Body of pancreas (tissue), 4 donors: ENCODE results near the gene CLSTN2. TPM values are rescaled to one million over a fixed set of nuclear protein-coding genes. Genes with fewer than 3 reads are reported as not detected.

Source experiments
- ATAC-seq: fragments of 150-250 bp; one replicate; pipeline ENCODE4 v1.9.1; 2016
- DNase-seq, 4 donors: peaks; one replicate each; pipeline ENCODE4 v3.0.0-alpha.2; 2019
- H3K27ac ChIP-seq, 4 donors: fragments of 200-600 bp; sonication (generic); 1 replicate in 3 of 4; 2 replicates in 1 of 4; pipeline versions ENCODE4 v1.5.1 to v1.6.1; 2016 to 2019; ENCODE audit warnings: mild to moderate bottlenecking in 1 of 4, mixed read lengths in 1 of 4, moderate library complexity in 1 of 4
- H3K27me3 ChIP-seq, 2 donors: fragments of 200-600 bp; sonication (generic); one replicate each; pipeline ENCODE4 v1.6.0; 2016; ENCODE audit warnings: mild to moderate bottlenecking in 1 of 2
- H3K36me3 ChIP-seq, 2 donors: fragments of 200-600 bp; sonication (generic); replicated peaks in 1 of 2; 2 replicates each; pipeline ENCODE4 v1.5.1; 2016; ENCODE audit warnings: low read depth in 2 of 2; ENCODE audit not compliant: insufficient read depth in 1 of 2
- H3K4me1 ChIP-seq: fragments of 200-600 bp; sonication (generic); one replicate; pipeline ENCODE4 v1.6.0; 2016
- H3K4me3 ChIP-seq, 2 donors: fragments of 200-600 bp; sonication (generic); 1 replicate in 1 of 2; 2 replicates in 1 of 2; pipeline ENCODE4 v1.5.1; 2016 to 2019
- H3K9me3 ChIP-seq, 3 donors: fragments of 200-600 bp; sonication (generic); 1 replicate in 2 of 3; 2 replicates in 1 of 3; pipeline ENCODE4 v1.5.1; 2016
- POLR2A ChIP-seq, 3 donors: fragments of 450-650 bp; IDR thresholded peaks; one replicate each; pipeline ENCODE4 v1.6.1; 2016; ENCODE audit warnings: antibody characterized with exemption in 3 of 3, mild to moderate bottlenecking in 2 of 3
- WGBS, 2 donors: methylation state at CpG; one replicate each; pipeline ENCODE4 v1.1.5; 2017; 5-methylcytosine and 5-hydroxymethylcytosine counted together
- intact Hi-C: fragments of 100-400 bp; cut with DNase I; formaldehyde crosslinking; loops from one replicate; pipeline ENCODE4 v1.15.1; 2023
- total RNA-seq, 2 donors: library from RNA; depleted of rRNA; stranded (reverse); fragments of >200 nt; gene quantifications; one replicate each; pipeline ENCODE4 v1.1.0, GENCODE V29; 2016
- TF ChIP-seq, protein P1 (sequence below), 7 experiments: fragments of 450-650 bp in 4 of 7; fragments of 200-600 bp in 3 of 7; sonication (generic) in 3 of 7; IDR thresholded peaks; one replicate each; pipeline ENCODE4 v1.5.1; 2016 to 2019; ENCODE audit warnings: antibody characterized with exemption in 7 of 7

Gene CLSTN2
- total RNA-seq, 2 donors from 2014 or later: 14.5 to 14.8 TPM

DNA sequence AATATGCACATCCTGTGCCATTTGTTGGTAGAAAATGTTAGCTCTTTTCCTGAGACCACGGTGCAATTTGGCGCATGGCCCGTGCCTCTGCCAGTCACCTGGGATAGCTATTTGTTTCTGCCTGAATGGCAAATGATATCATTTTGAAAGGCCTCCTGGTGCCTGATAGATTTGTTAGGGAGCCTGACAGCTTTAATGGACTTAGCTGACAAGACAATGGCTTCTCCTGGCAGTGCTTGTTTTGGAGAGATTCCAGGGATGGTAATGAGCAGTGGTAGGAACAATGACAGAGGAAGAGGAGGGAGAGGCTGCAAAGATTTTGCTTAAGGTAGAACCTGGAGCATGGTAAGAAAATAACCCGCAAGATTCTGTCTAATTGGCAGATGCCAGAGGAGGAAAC lies 268.5 kb downstream of the CLSTN2 start:
- no peak for TF ChIP-seq POLR2A (IDR thresholded peaks at IDR 0.05)
- TF ChIP-seq, protein P1, sequence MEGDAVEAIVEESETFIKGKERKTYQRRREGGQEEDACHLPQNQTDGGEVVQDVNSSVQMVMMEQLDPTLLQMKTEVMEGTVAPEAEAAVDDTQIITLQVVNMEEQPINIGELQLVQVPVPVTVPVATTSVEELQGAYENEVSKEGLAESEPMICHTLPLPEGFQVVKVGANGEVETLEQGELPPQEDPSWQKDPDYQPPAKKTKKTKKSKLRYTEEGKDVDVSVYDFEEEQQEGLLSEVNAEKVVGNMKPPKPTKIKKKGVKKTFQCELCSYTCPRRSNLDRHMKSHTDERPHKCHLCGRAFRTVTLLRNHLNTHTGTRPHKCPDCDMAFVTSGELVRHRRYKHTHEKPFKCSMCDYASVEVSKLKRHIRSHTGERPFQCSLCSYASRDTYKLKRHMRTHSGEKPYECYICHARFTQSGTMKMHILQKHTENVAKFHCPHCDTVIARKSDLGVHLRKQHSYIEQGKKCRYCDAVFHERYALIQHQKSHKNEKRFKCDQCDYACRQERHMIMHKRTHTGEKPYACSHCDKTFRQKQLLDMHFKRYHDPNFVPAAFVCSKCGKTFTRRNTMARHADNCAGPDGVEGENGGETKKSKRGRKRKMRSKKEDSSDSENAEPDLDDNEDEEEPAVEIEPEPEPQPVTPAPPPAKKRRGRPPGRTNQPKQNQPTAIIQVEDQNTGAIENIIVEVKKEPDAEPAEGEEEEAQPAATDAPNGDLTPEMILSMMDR (IDR thresholded peaks at IDR 0.05): no peak
- H3K9me3 ChIP-seq: no peaks in the 10 kb centered on the region
- no peak overlapping the region for H3K27ac ChIP-seq
- no peaks in the 10 kb centered on the region for H3K4me1 ChIP-seq
- 36 to 39% methylated on average over 4 of the region's 4 CpGs for WGBS, 2 donors
- no peak overlapping the region for H3K4me3 ChIP-seq
- ATAC-seq (no peak), DNase-seq (no peak)
- H3K27me3 ChIP-seq: no peaks in the 10 kb centered on the region
- intact Hi-C loops: no loop called here
- H3K36me3 ChIP-seq: no peaks in the 10 kb centered on the region

DNA sequence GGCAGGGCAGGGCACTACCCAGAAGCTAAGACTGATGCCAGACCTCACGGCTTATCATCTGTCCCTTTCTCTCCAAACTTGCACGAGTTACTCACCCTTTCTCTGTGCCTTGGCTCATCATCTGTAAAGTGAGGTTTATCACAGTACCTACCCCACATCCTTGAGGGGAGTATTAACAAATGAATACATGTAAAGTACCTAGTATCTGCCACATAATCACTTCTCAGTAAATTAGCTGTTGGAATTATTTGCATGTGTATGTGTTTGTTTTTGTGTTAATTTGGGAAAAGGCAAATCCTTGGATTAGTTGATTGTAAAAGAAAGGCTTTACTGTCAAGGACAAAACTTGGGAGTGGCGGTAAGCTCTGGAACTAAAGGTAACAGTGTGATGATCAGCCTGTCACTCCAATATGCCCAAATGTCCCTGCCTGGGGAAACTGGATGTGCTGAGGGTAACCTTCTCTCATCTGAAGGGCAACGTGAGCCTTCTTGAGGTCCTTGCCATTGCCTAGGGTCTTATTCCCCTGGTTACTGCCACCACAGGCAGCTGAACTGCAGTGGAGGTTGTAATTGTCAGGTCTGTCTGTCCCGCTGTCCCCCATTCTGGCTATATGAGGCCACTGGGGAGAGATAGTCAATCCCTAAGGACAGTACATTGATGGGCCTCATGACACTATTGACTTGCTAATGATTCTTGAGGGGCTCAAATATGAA lies 269.4 kb downstream of the CLSTN2 start:
- no peak for ATAC-seq
- TF ChIP-seq, protein P1 (IDR thresholded peaks at IDR 0.05): no peak
- no peak for TF ChIP-seq POLR2A (IDR thresholded peaks at IDR 0.05)
- Histone ChIP-seq H3K4me3 (no peak overlapping the region), H3K27ac (no peak overlapping the region), H3K9me3 (no peaks in the 10 kb centered on the region), H3K27me3 (no peaks in the 10 kb centered on the region), H3K36me3 (no peaks in the 10 kb centered on the region), H3K4me1 (no peaks in the 10 kb centered on the region)
- WGBS, 2 donors: 73 to 75% methylated on average over 5 of the region's 5 CpGs
- intact Hi-C loops: no loop called here
- no peak for DNase-seq

GRCh38 chr3:140205598-140205997 lies 270.6 kb downstream of the CLSTN2 start:
- ATAC-seq (no peak), DNase-seq (no peak)
- no peaks in the 10 kb centered on the region for H3K27me3 ChIP-seq
- H3K4me3 ChIP-seq: no peak overlapping the region
- H3K4me1 ChIP-seq: no peaks in the 10 kb centered on the region
- TF ChIP-seq POLR2A (IDR thresholded peaks at IDR 0.05): no peak
- TF ChIP-seq, protein P1 (IDR thresholded peaks at IDR 0.05): no peak
- H3K27ac ChIP-seq: no peak overlapping the region
- H3K36me3 ChIP-seq: no peaks in the 10 kb centered on the region
- intact Hi-C loops: no loop called here
- no peaks in the 10 kb centered on the region for H3K9me3 ChIP-seq
- WGBS, 2 donors: 68 to 74% methylated on average over 4 of the region's 4 CpGs

- DNase-seq (peak in 2 of 4 donors; percentile 7 to 18), ATAC-seq (no peak)
- no peaks in the 10 kb centered on the region for H3K27me3 ChIP-seq
- TF ChIP-seq, protein P1 (IDR thresholded peaks at IDR 0.05): peak in 1 of 7 experiments; percentile 26
- no peak for TF ChIP-seq POLR2A (IDR thresholded peaks at IDR 0.05)
- H3K36me3 ChIP-seq: no peaks in the 10 kb centered on the region
- no peaks in the 10 kb centered on the region for H3K4me1 ChIP-seq
- no peaks in the 10 kb centered on the region for H3K9me3 ChIP-seq
- intact Hi-C loops: no loop called here
- no peak overlapping the region for H3K27ac ChIP-seq
- H3K4me3 ChIP-seq: no peak overlapping the region
- WGBS, 2 donors: 25 to 26% methylated on average over 4 of the region's 4 CpGs
Observed at GRCh38 chr3:140206196-140207040, 271.4 kb downstream of the CLSTN2 start.
